ENCODE results near the gene WASHC2A. TPM values are rescaled to one million over a fixed set of nuclear protein-coding genes. Genes with fewer than 3 reads are reported as not detected.
A peak's percentile ranks its signal among the peaks of the same experiment; 100 is the strongest.
"Not testable (repeated sequence)": the region's sequence is repeated elsewhere in the genome, so short reads cannot be mapped to it uniquely, and the experiment has no call there.

WASHC2A gene
- polyA plus RNA-seq, 1 donor (not counting 4 experiments of a cell fraction or from before 2014, with no cell fraction given) = 38.0 TPM

GRCh38 chr10:50061548-50061947, 6.2 kb upstream of the WASHC2A start:
- H3K36me3 ChIP-seq (ENCODE audit: control insufficient read depth in 2 of 2, extremely low read depth in 1 of 2, insufficient read depth in 2 of 2, low read length in 2 of 2); H3K4me3 ChIP-seq (ENCODE audit: control insufficient read depth in 2 of 3, extremely low read depth in 1 of 3, insufficient read depth in 2 of 3, low read depth in 1 of 3, low read length in 3 of 3); H3K9me3 ChIP-seq (ENCODE audit: control insufficient read depth, low read depth, low read length); dilution Hi-C loops (cut with MboI; ENCODE audit: extremely low pct_ligation_motif_present, low sequenced_read_pairs); H3K9me1 ChIP-seq (ENCODE audit: control insufficient read depth, extremely low read depth, insufficient read depth, low read length); H3K4me2 ChIP-seq (ENCODE audit: control insufficient read depth, extremely low read depth, insufficient read depth, low read depth, low read length); H2AFZ ChIP-seq (ENCODE audit: control insufficient read depth, low read length); H3K79me2 ChIP-seq (ENCODE audit: control insufficient read depth, insufficient read depth, low read length); H3K9ac ChIP-seq (ENCODE audit: control insufficient read depth, extremely low read depth, insufficient read depth, low read length); DNase-seq (ENCODE audit: low read depth, low spot score); H3K27me3 ChIP-seq (ENCODE audit: control insufficient read depth, extremely low read depth, insufficient read depth, low read length); H3K4me1 ChIP-seq (ENCODE audit: control insufficient read depth, extremely low read depth, insufficient read depth, low read length); H4K20me1 ChIP-seq (ENCODE audit: control insufficient read depth, extremely low read depth, insufficient read depth, low read length); FAIRE-seq; H3K27ac ChIP-seq (ENCODE audit: control insufficient read depth, insufficient read depth, low read length): not testable (repeated sequence)

- no peak overlapping the region for H3K9ac ChIP-seq (ENCODE audit: control insufficient read depth, extremely low read depth, insufficient read depth, low read length)
- no peak for TF ChIP-seq CTCF (optimal IDR thresholded peaks at IDR 0.05 in 1 of 3, IDR thresholded peaks at IDR 0.05 in 1 of 3, conservative IDR thresholded peaks at IDR 0.05 in 1 of 3; ENCODE audit: extremely low read depth in 1 of 3, insufficient read depth in 2 of 3, low read length in 3 of 3)
- H3K36me3 ChIP-seq (ENCODE audit: control insufficient read depth in 2 of 2, extremely low read depth in 1 of 2, insufficient read depth in 2 of 2, low read length in 2 of 2) = no peaks in the 10 kb centered on the region
- no peak overlapping the region for H3K4me3 ChIP-seq (ENCODE audit: control insufficient read depth in 2 of 3, extremely low read depth in 1 of 3, insufficient read depth in 2 of 3, low read depth in 1 of 3, low read length in 3 of 3)
- DNase-seq (ENCODE audit: low read depth, low spot score) (no peak), FAIRE-seq (no peak)
- no peaks in the 10 kb centered on the region for H3K4me1 ChIP-seq (ENCODE audit: control insufficient read depth, extremely low read depth, insufficient read depth, low read length)
- H3K27me3 ChIP-seq (ENCODE audit: control insufficient read depth, extremely low read depth, insufficient read depth, low read length) = no peaks in the 10 kb centered on the region
- no peaks in the 10 kb centered on the region for H4K20me1 ChIP-seq (ENCODE audit: control insufficient read depth, extremely low read depth, insufficient read depth, low read length)
- H3K9me3 ChIP-seq (ENCODE audit: control insufficient read depth, low read depth, low read length) = no peaks in the 10 kb centered on the region
- no peaks in the 10 kb centered on the region for H3K79me2 ChIP-seq (ENCODE audit: control insufficient read depth, insufficient read depth, low read length)
- no peak overlapping the region for H3K27ac ChIP-seq (ENCODE audit: control insufficient read depth, insufficient read depth, low read length)
- no peak overlapping the region for H2AFZ ChIP-seq (ENCODE audit: control insufficient read depth, low read length)
- dilution Hi-C loops (cut with MboI; ENCODE audit: extremely low pct_ligation_motif_present, low sequenced_read_pairs) = no loop called here
- no peak overlapping the region for H3K4me2 ChIP-seq (ENCODE audit: control insufficient read depth, extremely low read depth, insufficient read depth, low read depth, low read length)
- no peaks in the 10 kb centered on the region for H3K9me1 ChIP-seq (ENCODE audit: control insufficient read depth, extremely low read depth, insufficient read depth, low read length)
Measured at GRCh38 chr10:50063100-50063499, 4.7 kb upstream of the WASHC2A start.

- H4K20me1 ChIP-seq (ENCODE audit: control insufficient read depth, extremely low read depth, insufficient read depth, low read length); DNase-seq (ENCODE audit: low read depth, low spot score); FAIRE-seq; H3K27me3 ChIP-seq (ENCODE audit: control insufficient read depth, extremely low read depth, insufficient read depth, low read length); H3K9me3 ChIP-seq (ENCODE audit: control insufficient read depth, low read depth, low read length); H3K36me3 ChIP-seq (ENCODE audit: control insufficient read depth in 2 of 2, extremely low read depth in 1 of 2, insufficient read depth in 2 of 2, low read length in 2 of 2); H3K79me2 ChIP-seq (ENCODE audit: control insufficient read depth, insufficient read depth, low read length); H3K27ac ChIP-seq (ENCODE audit: control insufficient read depth, insufficient read depth, low read length); dilution Hi-C loops (cut with MboI; ENCODE audit: extremely low pct_ligation_motif_present, low sequenced_read_pairs); H3K4me1 ChIP-seq (ENCODE audit: control insufficient read depth, extremely low read depth, insufficient read depth, low read length); H3K9me1 ChIP-seq (ENCODE audit: control insufficient read depth, extremely low read depth, insufficient read depth, low read length): not testable (repeated sequence)
- Histone ChIP-seq H2AFZ (ENCODE audit: control insufficient read depth, low read length) (peak overlapping the region; percentile 26), H3K4me3 (ENCODE audit: control insufficient read depth in 2 of 3, extremely low read depth in 1 of 3, insufficient read depth in 2 of 3, low read depth in 1 of 3, low read length in 3 of 3) (peak overlapping the region; percentile 40 to 72 (median 63)), H3K4me2 (ENCODE audit: control insufficient read depth, extremely low read depth, insufficient read depth, low read depth, low read length) (peak overlapping the region; percentile 62), H3K9ac (ENCODE audit: control insufficient read depth, extremely low read depth, insufficient read depth, low read length) (peak overlapping the region; percentile 71)
Measured at GRCh38 chr10:50068352-50068659, 552 bp downstream of the WASHC2A start.

- H3K9me3 ChIP-seq (ENCODE audit: control insufficient read depth, low read depth, low read length); H2AFZ ChIP-seq (ENCODE audit: control insufficient read depth, low read length); DNase-seq (ENCODE audit: low read depth, low spot score); H3K4me1 ChIP-seq (ENCODE audit: control insufficient read depth, extremely low read depth, insufficient read depth, low read length); H3K4me2 ChIP-seq (ENCODE audit: control insufficient read depth, extremely low read depth, insufficient read depth, low read depth, low read length); H3K27me3 ChIP-seq (ENCODE audit: control insufficient read depth, extremely low read depth, insufficient read depth, low read length); FAIRE-seq; H4K20me1 ChIP-seq (ENCODE audit: control insufficient read depth, extremely low read depth, insufficient read depth, low read length); H3K4me3 ChIP-seq (ENCODE audit: control insufficient read depth in 2 of 3, extremely low read depth in 1 of 3, insufficient read depth in 2 of 3, low read depth in 1 of 3, low read length in 3 of 3); H3K27ac ChIP-seq (ENCODE audit: control insufficient read depth, insufficient read depth, low read length); H3K9ac ChIP-seq (ENCODE audit: control insufficient read depth, extremely low read depth, insufficient read depth, low read length); H3K36me3 ChIP-seq (ENCODE audit: control insufficient read depth in 2 of 2, extremely low read depth in 1 of 2, insufficient read depth in 2 of 2, low read length in 2 of 2); dilution Hi-C loops (cut with MboI; ENCODE audit: extremely low pct_ligation_motif_present, low sequenced_read_pairs); H3K9me1 ChIP-seq (ENCODE audit: control insufficient read depth, extremely low read depth, insufficient read depth, low read length); H3K79me2 ChIP-seq (ENCODE audit: control insufficient read depth, insufficient read depth, low read length): not testable (repeated sequence)
Measured at GRCh38 chr10:50075139-50075538, 7.4 kb downstream of the WASHC2A start.

- FAIRE-seq; dilution Hi-C loops (cut with MboI; ENCODE audit: extremely low pct_ligation_motif_present, low sequenced_read_pairs); DNase-seq (ENCODE audit: low read depth, low spot score): not testable (repeated sequence)
Measured at GRCh38 chr10:50075544-50075943, 7.8 kb downstream of the WASHC2A start.

More at GRCh38 chr10:50075544-50075943, 7.8 kb downstream of the WASHC2A start:
- not testable (repeated sequence) for H3K36me3 ChIP-seq (ENCODE audit: control insufficient read depth in 2 of 2, extremely low read depth in 1 of 2, insufficient read depth in 2 of 2, low read length in 2 of 2); H3K9me1 ChIP-seq (ENCODE audit: control insufficient read depth, extremely low read depth, insufficient read depth, low read length); H3K9me3 ChIP-seq (ENCODE audit: control insufficient read depth, low read depth, low read length); H3K27ac ChIP-seq (ENCODE audit: control insufficient read depth, insufficient read depth, low read length); H2AFZ ChIP-seq (ENCODE audit: control insufficient read depth, low read length); H4K20me1 ChIP-seq (ENCODE audit: control insufficient read depth, extremely low read depth, insufficient read depth, low read length); H3K4me1 ChIP-seq (ENCODE audit: control insufficient read depth, extremely low read depth, insufficient read depth, low read length); H3K4me2 ChIP-seq (ENCODE audit: control insufficient read depth, extremely low read depth, insufficient read depth, low read depth, low read length); H3K27me3 ChIP-seq (ENCODE audit: control insufficient read depth, extremely low read depth, insufficient read depth, low read length); H3K79me2 ChIP-seq (ENCODE audit: control insufficient read depth, insufficient read depth, low read length); H3K9ac ChIP-seq (ENCODE audit: control insufficient read depth, extremely low read depth, insufficient read depth, low read length); H3K4me3 ChIP-seq (ENCODE audit: control insufficient read depth in 2 of 3, extremely low read depth in 1 of 3, insufficient read depth in 2 of 3, low read depth in 1 of 3, low read length in 3 of 3)

Data from keratinocyte (primary cell).